ENCODE results near the gene TECTA.
"Not testable (repeated sequence)": the region's sequence is repeated elsewhere in the genome, so short reads cannot be mapped to it uniquely, and the experiment has no call there.

Gene TECTA

DNA sequence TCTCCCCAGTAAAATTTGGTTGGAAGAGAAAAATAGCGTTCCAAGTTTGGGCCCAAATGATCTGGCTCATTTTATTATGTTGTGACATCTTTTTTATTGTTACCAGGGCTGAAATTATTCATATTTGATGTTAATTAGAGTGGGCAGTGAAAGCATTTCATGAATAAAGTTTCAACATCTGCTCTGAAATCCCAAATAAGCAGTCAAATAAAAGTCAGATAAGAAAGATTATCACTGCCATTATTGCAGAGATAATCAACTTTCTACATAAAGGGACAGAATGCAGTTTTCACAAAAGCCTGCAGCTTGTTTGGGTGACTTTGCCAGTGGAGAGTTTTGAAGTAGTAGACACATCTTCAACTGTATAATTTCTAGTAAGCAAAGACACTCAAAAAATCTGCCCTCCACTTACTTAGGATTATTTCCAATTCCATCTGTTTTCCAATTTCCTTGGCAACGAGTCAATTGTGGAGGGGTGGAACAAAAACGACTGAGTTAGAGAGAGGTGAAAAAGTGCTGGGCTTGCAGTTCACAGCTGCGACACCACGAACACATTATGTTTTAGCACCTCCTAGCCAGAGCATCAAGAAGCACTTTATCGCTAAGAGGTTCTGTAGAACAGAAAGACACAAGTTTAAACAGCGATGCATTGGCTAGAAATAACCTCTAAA lies 9.0 kb downstream of the TECTA start:
- TF ChIP-seq, protein P1, sequence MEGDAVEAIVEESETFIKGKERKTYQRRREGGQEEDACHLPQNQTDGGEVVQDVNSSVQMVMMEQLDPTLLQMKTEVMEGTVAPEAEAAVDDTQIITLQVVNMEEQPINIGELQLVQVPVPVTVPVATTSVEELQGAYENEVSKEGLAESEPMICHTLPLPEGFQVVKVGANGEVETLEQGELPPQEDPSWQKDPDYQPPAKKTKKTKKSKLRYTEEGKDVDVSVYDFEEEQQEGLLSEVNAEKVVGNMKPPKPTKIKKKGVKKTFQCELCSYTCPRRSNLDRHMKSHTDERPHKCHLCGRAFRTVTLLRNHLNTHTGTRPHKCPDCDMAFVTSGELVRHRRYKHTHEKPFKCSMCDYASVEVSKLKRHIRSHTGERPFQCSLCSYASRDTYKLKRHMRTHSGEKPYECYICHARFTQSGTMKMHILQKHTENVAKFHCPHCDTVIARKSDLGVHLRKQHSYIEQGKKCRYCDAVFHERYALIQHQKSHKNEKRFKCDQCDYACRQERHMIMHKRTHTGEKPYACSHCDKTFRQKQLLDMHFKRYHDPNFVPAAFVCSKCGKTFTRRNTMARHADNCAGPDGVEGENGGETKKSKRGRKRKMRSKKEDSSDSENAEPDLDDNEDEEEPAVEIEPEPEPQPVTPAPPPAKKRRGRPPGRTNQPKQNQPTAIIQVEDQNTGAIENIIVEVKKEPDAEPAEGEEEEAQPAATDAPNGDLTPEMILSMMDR (IDR thresholded peaks at IDR 0.05; ENCODE audit: low read depth, low read length, missing control alignments), result no peak
- no peak for DNase-seq (ENCODE audit: extremely low read depth, low read depth)
- H3K4me3 ChIP-seq (replicated peaks; ENCODE audit: low read depth, low read length), result no peak overlapping the region

DNA sequence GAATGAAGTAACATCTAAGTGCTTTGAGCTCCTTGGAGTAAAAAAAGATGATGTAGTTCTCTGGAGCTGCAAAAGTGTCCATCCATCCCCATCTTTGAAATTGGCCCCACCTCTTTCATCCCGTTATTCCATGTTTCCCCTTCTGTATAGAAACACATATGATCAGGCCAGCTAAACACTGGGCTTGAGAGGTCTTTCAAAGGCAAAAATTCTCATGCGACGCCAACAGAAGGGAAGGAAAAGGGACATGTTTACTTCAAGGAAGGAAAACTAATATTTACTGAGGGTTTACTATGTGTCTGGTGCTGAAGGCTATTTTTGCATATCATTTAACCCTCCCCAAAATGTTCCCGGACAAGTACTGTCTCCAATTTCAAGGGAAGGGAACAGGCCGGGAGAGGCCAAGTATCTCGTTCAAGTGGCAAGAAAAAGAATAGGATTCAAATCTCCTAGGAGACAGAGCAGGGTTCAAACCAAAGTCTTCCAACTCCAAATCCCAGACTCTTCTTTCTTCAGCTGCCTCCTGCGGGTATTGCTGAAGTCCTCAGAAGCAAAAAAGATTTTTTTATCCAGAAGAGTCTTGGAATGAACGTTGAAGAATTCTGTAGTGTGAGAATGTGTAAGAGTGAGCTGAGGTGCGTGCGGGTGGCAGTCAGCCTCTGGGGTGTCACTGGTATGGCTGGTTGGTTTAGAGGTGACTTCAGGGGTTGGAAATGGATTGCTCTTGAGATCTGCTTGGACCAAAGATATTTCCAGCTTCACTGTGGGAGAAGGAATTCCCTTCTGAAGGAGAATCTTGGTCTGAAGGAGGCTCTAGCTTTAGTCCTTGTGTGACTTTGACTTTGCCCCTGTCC lies 10.1 kb downstream of the TECTA start:
- no peak overlapping the region for H3K4me3 ChIP-seq (replicated peaks; ENCODE audit: low read depth, low read length)
- TF ChIP-seq, protein P1 (IDR thresholded peaks at IDR 0.05; ENCODE audit: low read depth, low read length, missing control alignments), result no peak
- no peak for DNase-seq (ENCODE audit: extremely low read depth, low read depth)

DNA sequence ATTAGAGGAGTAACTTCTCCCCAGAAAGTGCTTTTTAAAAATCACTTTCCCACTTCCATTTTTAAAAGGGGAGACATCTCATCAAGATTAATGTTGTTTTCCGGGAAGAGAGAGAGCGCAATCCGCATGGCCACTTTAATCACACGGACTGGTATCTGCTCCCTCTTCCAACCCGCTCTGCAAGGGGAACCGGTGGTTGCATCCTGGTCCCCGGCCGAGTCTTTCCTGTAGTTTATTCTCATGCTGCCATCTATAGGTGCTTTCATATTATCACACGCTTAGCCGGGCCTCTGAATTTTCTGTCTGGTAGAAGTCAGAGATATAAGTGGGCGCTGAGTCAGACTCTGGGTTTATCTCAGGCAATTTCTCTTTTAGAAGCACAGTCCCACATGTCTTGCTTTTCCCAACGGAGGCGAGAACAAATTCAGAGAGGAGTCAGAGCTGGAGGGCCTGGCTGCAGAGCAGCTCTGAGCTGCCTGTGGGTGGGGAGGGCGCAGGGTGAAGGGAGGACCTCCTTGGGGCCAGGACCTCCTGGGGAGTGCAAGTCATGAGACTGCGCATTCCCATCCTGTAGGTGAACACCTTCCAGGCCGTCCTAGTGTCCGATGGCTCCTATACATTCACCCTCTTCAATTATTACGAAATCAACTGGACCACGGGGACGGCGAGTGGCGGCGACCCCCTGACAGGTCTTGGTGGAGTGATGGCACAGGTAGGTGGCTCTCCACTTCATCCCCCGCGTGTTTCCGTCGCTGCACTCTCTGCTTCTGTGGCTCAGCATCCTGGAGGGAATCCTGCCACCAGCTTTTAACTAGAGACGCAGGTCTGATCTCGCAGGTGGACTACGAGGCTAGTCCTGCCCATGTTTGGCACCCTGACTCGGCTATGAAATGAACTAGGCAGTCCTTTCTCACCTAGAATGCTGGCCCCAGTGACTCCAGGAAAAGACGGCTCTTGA lies 11.7 kb downstream of the TECTA start:
- TF ChIP-seq, protein P1 (IDR thresholded peaks at IDR 0.05; ENCODE audit: low read depth, low read length, missing control alignments), result peak; percentile 53
- no peak overlapping the region for H3K4me3 ChIP-seq (replicated peaks; ENCODE audit: low read depth, low read length)

DNA sequence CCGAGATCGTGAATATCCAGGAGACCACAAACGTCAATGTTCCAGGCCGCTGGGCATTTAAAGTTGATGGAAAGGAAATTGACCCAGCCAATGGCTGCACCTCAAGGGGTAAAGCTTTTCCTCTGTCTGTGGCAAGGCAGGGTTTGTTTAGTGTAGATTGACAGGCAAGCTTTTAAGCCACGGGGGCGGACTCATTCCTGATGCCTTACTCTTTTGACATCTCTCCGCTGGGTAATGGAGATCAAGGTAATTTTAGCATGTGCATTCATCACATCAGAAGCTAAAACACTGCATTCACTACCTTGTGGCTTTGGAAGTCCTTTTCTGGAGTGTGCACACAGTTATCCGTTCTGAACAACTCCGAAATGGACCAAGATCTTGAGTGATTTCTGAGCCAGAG lies 12.6 kb downstream of the TECTA start:
- DNase-seq (ENCODE audit: extremely low read depth, low read depth), result no peak
- TF ChIP-seq, protein P1 (IDR thresholded peaks at IDR 0.05; ENCODE audit: low read depth, low read length, missing control alignments), result no peak
- H3K4me3 ChIP-seq (replicated peaks; ENCODE audit: low read depth, low read length), result no peak overlapping the region

More for the DNA sequence above, 11.7 kb downstream of the TECTA start:
- peak; percentile 40 for DNase-seq (ENCODE audit: extremely low read depth, low read depth)

DNA sequence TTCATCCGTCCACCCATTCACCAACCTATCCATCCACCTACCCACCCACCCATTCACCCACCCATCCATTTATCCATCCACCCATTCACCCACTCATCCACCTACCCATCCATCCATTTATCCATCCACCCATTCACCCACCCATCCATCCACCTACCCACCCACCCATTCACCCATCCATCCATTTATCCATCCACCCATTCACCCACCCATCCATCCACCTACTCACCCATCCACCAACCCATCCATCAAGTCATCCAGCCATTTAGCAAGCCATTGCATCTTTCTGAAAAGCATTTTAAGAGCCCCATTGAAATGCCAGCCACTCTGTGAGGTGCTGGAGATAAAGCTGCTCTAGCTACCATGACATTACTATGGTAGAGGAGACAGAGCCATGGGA lies 14.0 kb downstream of the TECTA start:
- H3K4me3 ChIP-seq (replicated peaks; ENCODE audit: low read depth, low read length); DNase-seq (ENCODE audit: extremely low read depth, low read depth): not testable (repeated sequence)

GRCh38 chr11:121117788-121118187 lies 16.7 kb downstream of the TECTA start:
- no peak overlapping the region for H3K4me3 ChIP-seq (replicated peaks; ENCODE audit: low read depth, low read length)
- TF ChIP-seq, protein P1 (IDR thresholded peaks at IDR 0.05; ENCODE audit: low read depth, low read length, missing control alignments), result no peak
- no peak for DNase-seq (ENCODE audit: extremely low read depth, low read depth)

All from HFF-Myc (cell line).